Neural cell (in vitro differentiated cells): Measurements from ENCODE around the gene FAM216B. TPM values are rescaled to one million over a fixed set of nuclear protein-coding genes. Genes with fewer than 3 reads are reported as not detected.

Source experiments
- H2AFZ ChIP-seq: fragments of 200-600, 300-800 bp; sonication (generic), shearing (Covaris generic); 2 replicates; pipeline ENCODE4 v1.6.0; 2014; ENCODE audit warnings: low read depth, mild to moderate bottlenecking, antibody characterized with exemption, low read length, moderate library complexity
- H3F3A ChIP-seq: fragments of 200-600 bp; shearing (Covaris generic); 2 replicates; pipeline ENCODE4 v1.6.1; 2016; ENCODE audit warnings: mild to moderate bottlenecking, moderate library complexity, mixed read lengths, antibody characterized with exemption, low read length; ENCODE audit not compliant: insufficient read depth, poor library complexity, severe bottlenecking
- H3K27ac ChIP-seq: fragments of 200-600, 300-800 bp; sonication (generic), shearing (Covaris generic); 2 replicates; pipeline ENCODE4 v1.5.1; 2014; ENCODE audit warnings: mild to moderate bottlenecking, low read length, moderate library complexity
- H3K27me3 ChIP-seq: fragments of 300-800, 200-600 bp; sonication (generic), shearing (Covaris generic); 2 replicates; pipeline ENCODE4 v1.6.0; 2014; ENCODE audit warnings: mild to moderate bottlenecking, low read depth, low read length, moderate library complexity; ENCODE audit not compliant: insufficient read depth
- H3K36me3 ChIP-seq: fragments of 300-800, 200-600 bp; sonication (generic), shearing (Covaris generic); 2 replicates; pipeline ENCODE4 v1.5.1; 2014; ENCODE audit warnings: mild to moderate bottlenecking, antibody characterized with exemption, low read length, moderate library complexity; ENCODE audit not compliant: insufficient read depth
- H3K4me2 ChIP-seq: fragments of 300-800, 200-600 bp; sonication (generic), shearing (Covaris generic); 2 replicates; pipeline ENCODE4 v1.6.0; 2014; ENCODE audit warnings: mild to moderate bottlenecking, low read length
- H3K4me3 ChIP-seq: fragments of 300-800, 200-600 bp; sonication (generic), shearing (Covaris generic); 2 replicates; pipeline ENCODE4 v1.5.1; 2014; ENCODE audit warnings: mild to moderate bottlenecking, low read length, moderate library complexity
- H3K79me2 ChIP-seq: fragments of 200-600 bp; shearing (Covaris generic); replicated peaks from 2 replicates; pipeline ENCODE4 v1.6.0; 2014; ENCODE audit warnings: mild to moderate bottlenecking, low read length, moderate library complexity; ENCODE audit not compliant: insufficient read depth
- H3K9ac ChIP-seq: fragments of 300-800, 200-600 bp; sonication (generic), shearing (Covaris generic); 2 replicates; pipeline ENCODE4 v1.6.1; 2016; ENCODE audit warnings: mild to moderate bottlenecking, low read length, mixed read lengths
- H3K9me2 ChIP-seq: fragments of 200-600 bp; shearing (Covaris generic); 2 replicates; pipeline ENCODE4 v1.6.1; 2016; ENCODE audit warnings: mild to moderate bottlenecking, low read length, mixed read lengths; ENCODE audit not compliant: insufficient read depth
- H3K9me3 ChIP-seq: fragments of 200-600, 300-800 bp; sonication (generic), shearing (Covaris generic); 2 replicates; pipeline ENCODE4 v1.6.1; 2016; ENCODE audit warnings: mild to moderate bottlenecking, mixed run types, low read length, moderate library complexity, mixed read lengths
- H4K20me1 ChIP-seq: fragments of 200-600 bp; shearing (Covaris generic); 2 replicates; pipeline ENCODE4 v1.6.1; 2016; ENCODE audit warnings: mild to moderate bottlenecking, mixed run types; ENCODE audit not compliant: insufficient read depth
- EP300 ChIP-seq: fragments of 450-650 bp; conservative IDR thresholded peaks from 2 replicates; pipeline ENCODE4 v1.6.1; 2014; ENCODE audit warnings: antibody characterized with exemption, mild to moderate bottlenecking, moderate library complexity; ENCODE audit not compliant: poor library complexity, severe bottlenecking
- EZH2 ChIP-seq: fragments of 200-600, 300-800 bp; shearing (Covaris generic), sonication (generic); IDR thresholded peaks from 2 replicates; pipeline ENCODE4 v1.6.1; 2014; ENCODE audit warnings: antibody characterized with exemption, low read length, borderline replicate concordance, mild to moderate bottlenecking; ENCODE audit not compliant: insufficient read depth, poor library complexity, severe bottlenecking
- MXI1 ChIP-seq: fragments of 450-650 bp; conservative IDR thresholded peaks from 2 replicates; pipeline ENCODE4 v1.6.1; 2014; ENCODE audit warnings: antibody characterized with exemption, mild to moderate bottlenecking; ENCODE audit not compliant: poor library complexity, severe bottlenecking
- POLR2AphosphoS5 ChIP-seq: IDR thresholded peaks from 2 replicates; pipeline ENCODE4 v1.6.1; 2012
- RAD21 ChIP-seq: fragments of 450-650 bp; conservative IDR thresholded peaks from 2 replicates; pipeline ENCODE4 v1.6.1; 2014; ENCODE audit warnings: antibody characterized with exemption, mild to moderate bottlenecking, moderate library complexity
- SMC3 ChIP-seq: fragments of 450-650 bp; conservative IDR thresholded peaks from 2 replicates; pipeline ENCODE4 v1.6.1; 2014; ENCODE audit warnings: antibody characterized with exemption, mild to moderate bottlenecking, moderate library complexity; ENCODE audit not compliant: poor library complexity
- TAF1 ChIP-seq: IDR thresholded peaks from 2 replicates; pipeline ENCODE4 v1.6.1; 2012; ENCODE audit warnings: low read depth
- polyA plus RNA-seq: library from polyadenylated mRNA; depleted of rRNA; stranded (reverse); fragments of >200 nt; gene quantifications from 2 replicates; pipeline ENCODE4 v1.2.3, GENCODE V29; 2014
- TF ChIP-seq, protein P1 (sequence below): fragments of 450-650 bp; IDR thresholded peaks from 2 replicates; pipeline ENCODE4 v1.5.1; 2014; ENCODE audit warnings: antibody characterized with exemption, mild to moderate bottlenecking, moderate library complexity; ENCODE audit not compliant: poor library complexity, severe bottlenecking
- TF ChIP-seq, protein P2 (sequence below): IDR thresholded peaks from 2 replicates; pipeline ENCODE4 v1.6.1; 2012; ENCODE audit warnings: borderline replicate concordance

FAM216B gene
- polyA plus RNA-seq, 1 donor from 2014 or later = not detected

DNA sequence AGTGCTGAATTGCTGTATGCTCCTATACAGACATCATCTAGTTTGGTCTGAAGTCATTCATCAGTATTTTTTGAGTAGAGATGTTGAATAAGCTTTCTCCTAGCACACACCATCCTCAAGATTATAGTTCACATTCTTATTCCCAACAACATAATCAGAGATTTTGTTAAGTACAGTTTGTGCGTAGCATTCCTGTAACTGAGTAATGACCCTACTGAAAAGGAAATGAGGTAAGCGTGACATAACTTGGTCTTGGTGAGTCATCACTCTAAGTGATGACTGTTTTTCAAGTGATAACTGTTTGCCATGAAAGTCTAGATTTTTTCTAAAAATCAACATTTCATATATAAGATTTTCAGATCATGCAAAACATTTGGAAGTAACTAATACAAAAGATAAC, 18.5 kb upstream of the FAM216B start:
- no peak overlapping the region for H3K27ac ChIP-seq
- H3K4me3 ChIP-seq = no peak overlapping the region
- no peaks in the 10 kb centered on the region for H3K9me3 ChIP-seq
- H3K4me2 ChIP-seq = no peak overlapping the region
- no peak overlapping the region for H2AFZ ChIP-seq
- no peaks in the 10 kb centered on the region for H3K79me2 ChIP-seq
- H3F3A ChIP-seq = no peaks in the 10 kb centered on the region
- no peaks in the 10 kb centered on the region for H4K20me1 ChIP-seq
- H3K9me2 ChIP-seq = no peaks in the 10 kb centered on the region
- no peak for TF ChIP-seq TAF1
- no peak for TF ChIP-seq EP300
- TF ChIP-seq RAD21 = no peak
- TF ChIP-seq, protein P1, sequence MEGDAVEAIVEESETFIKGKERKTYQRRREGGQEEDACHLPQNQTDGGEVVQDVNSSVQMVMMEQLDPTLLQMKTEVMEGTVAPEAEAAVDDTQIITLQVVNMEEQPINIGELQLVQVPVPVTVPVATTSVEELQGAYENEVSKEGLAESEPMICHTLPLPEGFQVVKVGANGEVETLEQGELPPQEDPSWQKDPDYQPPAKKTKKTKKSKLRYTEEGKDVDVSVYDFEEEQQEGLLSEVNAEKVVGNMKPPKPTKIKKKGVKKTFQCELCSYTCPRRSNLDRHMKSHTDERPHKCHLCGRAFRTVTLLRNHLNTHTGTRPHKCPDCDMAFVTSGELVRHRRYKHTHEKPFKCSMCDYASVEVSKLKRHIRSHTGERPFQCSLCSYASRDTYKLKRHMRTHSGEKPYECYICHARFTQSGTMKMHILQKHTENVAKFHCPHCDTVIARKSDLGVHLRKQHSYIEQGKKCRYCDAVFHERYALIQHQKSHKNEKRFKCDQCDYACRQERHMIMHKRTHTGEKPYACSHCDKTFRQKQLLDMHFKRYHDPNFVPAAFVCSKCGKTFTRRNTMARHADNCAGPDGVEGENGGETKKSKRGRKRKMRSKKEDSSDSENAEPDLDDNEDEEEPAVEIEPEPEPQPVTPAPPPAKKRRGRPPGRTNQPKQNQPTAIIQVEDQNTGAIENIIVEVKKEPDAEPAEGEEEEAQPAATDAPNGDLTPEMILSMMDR = no peak
- TF ChIP-seq MXI1 = no peak
- no peak for TF ChIP-seq EZH2
- TF ChIP-seq, protein P2, sequence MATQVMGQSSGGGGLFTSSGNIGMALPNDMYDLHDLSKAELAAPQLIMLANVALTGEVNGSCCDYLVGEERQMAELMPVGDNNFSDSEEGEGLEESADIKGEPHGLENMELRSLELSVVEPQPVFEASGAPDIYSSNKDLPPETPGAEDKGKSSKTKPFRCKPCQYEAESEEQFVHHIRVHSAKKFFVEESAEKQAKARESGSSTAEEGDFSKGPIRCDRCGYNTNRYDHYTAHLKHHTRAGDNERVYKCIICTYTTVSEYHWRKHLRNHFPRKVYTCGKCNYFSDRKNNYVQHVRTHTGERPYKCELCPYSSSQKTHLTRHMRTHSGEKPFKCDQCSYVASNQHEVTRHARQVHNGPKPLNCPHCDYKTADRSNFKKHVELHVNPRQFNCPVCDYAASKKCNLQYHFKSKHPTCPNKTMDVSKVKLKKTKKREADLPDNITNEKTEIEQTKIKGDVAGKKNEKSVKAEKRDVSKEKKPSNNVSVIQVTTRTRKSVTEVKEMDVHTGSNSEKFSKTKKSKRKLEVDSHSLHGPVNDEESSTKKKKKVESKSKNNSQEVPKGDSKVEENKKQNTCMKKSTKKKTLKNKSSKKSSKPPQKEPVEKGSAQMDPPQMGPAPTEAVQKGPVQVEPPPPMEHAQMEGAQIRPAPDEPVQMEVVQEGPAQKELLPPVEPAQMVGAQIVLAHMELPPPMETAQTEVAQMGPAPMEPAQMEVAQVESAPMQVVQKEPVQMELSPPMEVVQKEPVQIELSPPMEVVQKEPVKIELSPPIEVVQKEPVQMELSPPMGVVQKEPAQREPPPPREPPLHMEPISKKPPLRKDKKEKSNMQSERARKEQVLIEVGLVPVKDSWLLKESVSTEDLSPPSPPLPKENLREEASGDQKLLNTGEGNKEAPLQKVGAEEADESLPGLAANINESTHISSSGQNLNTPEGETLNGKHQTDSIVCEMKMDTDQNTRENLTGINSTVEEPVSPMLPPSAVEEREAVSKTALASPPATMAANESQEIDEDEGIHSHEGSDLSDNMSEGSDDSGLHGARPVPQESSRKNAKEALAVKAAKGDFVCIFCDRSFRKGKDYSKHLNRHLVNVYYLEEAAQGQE = no peak
- no peak for TF ChIP-seq SMC3
- TF ChIP-seq POLR2AphosphoS5 = no peak
- H3K27me3 ChIP-seq = no peaks in the 10 kb centered on the region
- no peak overlapping the region for H3K9ac ChIP-seq
- no peaks in the 10 kb centered on the region for H3K36me3 ChIP-seq

DNA sequence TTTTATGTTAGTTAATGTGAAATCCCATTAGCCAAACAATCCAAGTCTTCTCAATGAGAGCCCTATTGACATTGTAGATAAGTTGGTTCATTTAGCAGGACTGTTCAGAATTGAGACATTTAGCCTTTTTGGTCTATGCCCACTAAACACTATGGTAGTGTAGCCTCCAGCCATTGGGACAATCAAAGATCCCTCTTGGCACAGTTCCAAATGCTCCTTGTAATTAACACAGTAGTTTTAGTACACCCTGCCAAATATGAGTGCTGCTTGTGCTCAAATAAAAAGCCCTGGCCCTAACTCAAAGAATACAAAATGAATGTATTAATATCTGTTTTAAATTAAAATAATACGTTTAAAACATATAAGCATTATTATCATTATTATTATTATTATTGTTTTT, 15.4 kb upstream of the FAM216B start:
- no peaks in the 10 kb centered on the region for H3K79me2 ChIP-seq
- H3K9ac ChIP-seq = no peak overlapping the region
- no peaks in the 10 kb centered on the region for H3K9me3 ChIP-seq
- no peaks in the 10 kb centered on the region for H3F3A ChIP-seq
- H3K4me3 ChIP-seq = no peak overlapping the region
- H3K27ac ChIP-seq = no peak overlapping the region
- no peaks in the 10 kb centered on the region for H4K20me1 ChIP-seq
- H2AFZ ChIP-seq = no peak overlapping the region
- H3K9me2 ChIP-seq = no peaks in the 10 kb centered on the region
- H3K36me3 ChIP-seq = no peaks in the 10 kb centered on the region
- no peak overlapping the region for H3K4me2 ChIP-seq
- no peaks in the 10 kb centered on the region for H3K27me3 ChIP-seq
- TF ChIP-seq, protein P1 = no peak
- TF ChIP-seq MXI1 (no peak), POLR2AphosphoS5 (no peak), SMC3 (no peak), RAD21 (no peak), EP300 (no peak), TAF1 (no peak), EZH2 (no peak)
- TF ChIP-seq, protein P2 = no peak
